Stimulated activated CD4-positive, alpha-beta T cell treated with anti-CD3 and anti-CD28 coated beads, Interleukin-4, amount 100 ng/mL, for 24 hours (primary cell): Measurements from ENCODE around the gene JRKL.
"Not testable (repeated sequence)": the region's sequence is repeated elsewhere in the genome, so short reads cannot be mapped to it uniquely, and the experiment has no call there.

ENCODE experiments used
- DNase-seq: peaks from one replicate; pipeline ENCODE4 v3.0.0-alpha.2; 2020

The JRKL gene

GRCh38 chr11:96396637-96397036 is 6.8 kb downstream of the JRKL start:
- DNase-seq = no peak

DNA sequence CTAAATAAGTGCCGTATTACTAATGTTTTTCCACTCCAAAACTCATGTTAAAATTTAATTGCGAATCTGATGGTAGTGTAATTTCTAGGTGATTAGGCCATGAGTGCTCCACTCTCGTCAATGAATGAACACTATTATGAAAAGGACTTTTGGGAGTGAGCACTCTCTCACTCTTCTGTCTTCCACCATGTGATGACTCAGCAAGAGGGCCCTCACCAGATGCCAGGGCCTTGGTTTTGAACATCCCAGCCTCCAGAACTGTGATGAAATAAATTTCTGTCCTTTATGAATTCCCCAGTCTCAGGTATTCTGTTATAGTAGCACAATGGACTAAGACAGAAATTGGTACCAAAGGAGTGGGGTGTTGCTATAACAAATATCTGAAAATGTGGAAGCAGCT is 8.1 kb downstream of the JRKL start:
- no peak for DNase-seq

DNA sequence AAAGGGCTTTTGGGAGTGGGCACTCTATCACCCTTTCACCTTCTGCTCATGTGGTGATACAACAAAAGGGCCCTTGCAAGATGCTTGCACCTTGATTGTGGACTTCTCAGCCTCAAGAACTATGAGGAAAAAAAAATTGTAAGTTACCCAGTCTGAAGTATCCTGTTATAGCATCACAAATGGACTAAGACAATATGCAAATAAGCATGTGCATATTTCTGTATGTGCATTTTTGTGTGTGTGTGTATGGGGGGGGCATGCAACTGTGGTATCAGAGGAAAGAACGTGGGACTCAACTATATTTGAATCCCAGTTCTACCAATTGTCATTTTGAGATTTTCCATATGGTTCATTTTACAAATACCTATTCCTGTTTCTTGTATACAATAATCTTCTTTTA is 10.9 kb downstream of the JRKL start:
- DNase-seq = no peak

GRCh38 chr11:96411412-96411811 is 21.6 kb downstream of the JRKL start:
- not testable (repeated sequence) for DNase-seq

- no peak for DNase-seq
These were observed 23.1 kb downstream of the JRKL start for GRCh38 chr11:96412761-96413381.

- no peak for DNase-seq
These were observed 23.6 kb downstream of the JRKL start for GRCh38 chr11:96413408-96413807.

DNA sequence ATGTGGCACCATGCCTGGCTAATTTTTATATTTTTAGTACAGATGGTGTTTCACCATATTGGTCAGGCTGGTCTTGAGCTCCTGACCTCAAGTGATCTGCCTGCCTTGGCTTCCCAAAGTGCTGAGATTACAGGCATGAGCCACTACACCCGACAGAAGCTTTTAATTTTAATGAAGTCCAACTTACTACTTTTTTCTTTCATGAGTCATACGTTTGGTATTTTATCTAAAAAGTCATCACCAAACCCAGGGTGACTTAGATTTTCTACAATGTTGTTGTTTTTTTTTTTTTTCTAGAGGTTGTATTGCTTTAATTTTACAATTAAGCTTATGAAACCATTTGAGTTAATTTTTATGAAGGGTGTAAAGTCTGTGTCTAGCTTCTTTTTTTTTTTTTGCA is 34.9 kb downstream of the JRKL start:
- no peak for DNase-seq

DNA sequence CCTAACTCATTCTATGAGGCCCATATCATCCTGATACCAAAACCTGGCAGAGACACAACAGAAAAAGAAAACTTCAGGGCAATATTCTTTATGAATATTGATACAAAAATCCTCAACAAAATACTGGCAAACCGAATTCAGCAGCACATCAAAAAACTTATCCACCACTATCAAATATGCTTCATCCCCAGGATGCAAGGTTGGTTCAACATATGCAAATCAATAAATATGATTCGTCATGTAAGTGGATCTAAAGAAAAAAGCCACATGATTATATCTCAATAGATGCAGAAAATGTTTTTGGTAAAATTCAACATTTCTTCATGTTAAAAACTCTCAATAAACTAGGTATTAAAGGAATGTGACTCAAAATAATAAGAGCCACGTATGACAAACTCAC is 40.9 kb downstream of the JRKL start:
- DNase-seq = no peak

DNA sequence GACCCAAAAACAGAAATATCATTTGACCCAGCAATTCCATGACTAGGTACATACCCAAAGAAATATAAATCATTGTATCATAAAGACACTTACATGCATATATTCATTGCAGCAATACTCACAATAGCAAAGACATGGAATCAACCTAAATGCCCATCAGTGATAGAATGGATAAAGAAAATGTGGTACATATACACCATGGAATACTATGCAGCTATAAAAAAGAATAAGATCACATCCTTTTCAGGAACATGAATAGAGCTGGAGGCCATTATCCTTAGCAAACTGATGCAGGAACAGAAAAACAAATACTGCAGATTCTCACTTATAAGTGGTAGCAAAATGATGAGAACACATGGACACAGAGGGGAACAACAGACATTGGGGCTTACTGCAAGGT is 42.8 kb downstream of the JRKL start:
- DNase-seq = not testable (repeated sequence)
